Activated naive CD8-positive, alpha-beta T cell (primary cell): ENCODE measurements around the gene PPP1R16B.

Experiments used
- H3K27ac Mint-ChIP-seq: one replicate; pipeline ENCODE4 v1.8.0; 2021; ENCODE audit warnings: mixed read lengths
- H3K27me3 Mint-ChIP-seq: one replicate; pipeline ENCODE4 v1.8.0; 2021; ENCODE audit warnings: mixed read lengths
- H3K36me3 Mint-ChIP-seq: one replicate; pipeline ENCODE4 v1.8.0; 2021; ENCODE audit warnings: mixed read lengths
- H3K4me1 Mint-ChIP-seq: one replicate; pipeline ENCODE4 v1.8.0; 2021; ENCODE audit warnings: low read depth, mixed read lengths
- H3K4me3 Mint-ChIP-seq: one replicate; pipeline ENCODE4 v1.8.0; 2021; ENCODE audit warnings: mild to moderate bottlenecking, mixed read lengths
- H3K9me3 Mint-ChIP-seq: one replicate; pipeline ENCODE4 v1.8.0; 2021; ENCODE audit warnings: low read depth, mixed read lengths

Gene PPP1R16B

GRCh38 chr20:38892091-38892981 lies 86.8 kb downstream of the PPP1R16B start:
- H3K4me3 Mint-ChIP-seq, result no peak overlapping the region
- peak overlapping the region; percentile 91 for H3K27ac Mint-ChIP-seq
- H3K27me3 Mint-ChIP-seq, result no peaks in the 10 kb centered on the region
- peaks cover 2% of the 10 kb centered on the region for H3K36me3 Mint-ChIP-seq
- H3K4me1 Mint-ChIP-seq, result peaks cover 34% of the 10 kb centered on the region
- H3K9me3 Mint-ChIP-seq, result no peaks in the 10 kb centered on the region

GRCh38 chr20:38893056-38893564 lies 87.6 kb downstream of the PPP1R16B start:
- Mint-ChIP-seq H3K4me3 (peak overlapping the region; percentile 45), H3K27ac (peak overlapping the region; percentile 91), H3K4me1 (peaks cover 34% of the 10 kb centered on the region), H3K9me3 (no peaks in the 10 kb centered on the region), H3K27me3 (no peaks in the 10 kb centered on the region), H3K36me3 (peaks cover 6% of the 10 kb centered on the region)

- Mint-ChIP-seq H3K4me3 (peak overlapping the region; percentile 45), H3K27ac (peak overlapping the region; percentile 91), H3K9me3 (no peaks in the 10 kb centered on the region), H3K4me1 (peaks cover 34% of the 10 kb centered on the region), H3K36me3 (peaks cover 6% of the 10 kb centered on the region), H3K27me3 (no peaks in the 10 kb centered on the region)
Observed at GRCh38 chr20:38893565-38894090, 88.1 kb downstream of the PPP1R16B start.

GRCh38 chr20:38894091-38894847 lies 88.8 kb downstream of the PPP1R16B start:
- Mint-ChIP-seq H3K36me3 (peaks cover 6% of the 10 kb centered on the region), H3K4me1 (peaks cover 33% of the 10 kb centered on the region), H3K27ac (peak overlapping the region; percentile 66), H3K9me3 (no peaks in the 10 kb centered on the region), H3K27me3 (no peaks in the 10 kb centered on the region), H3K4me3 (peak overlapping the region; percentile 38)

GRCh38 chr20:38895098-38895949 lies 89.8 kb downstream of the PPP1R16B start:
- no peaks in the 10 kb centered on the region for H3K27me3 Mint-ChIP-seq
- no peak overlapping the region for H3K27ac Mint-ChIP-seq
- peaks cover 4% of the 10 kb centered on the region for H3K36me3 Mint-ChIP-seq
- no peak overlapping the region for H3K4me3 Mint-ChIP-seq
- H3K9me3 Mint-ChIP-seq, result no peaks in the 10 kb centered on the region
- peaks cover 28% of the 10 kb centered on the region for H3K4me1 Mint-ChIP-seq

GRCh38 chr20:38896009-38896594 lies 90.6 kb downstream of the PPP1R16B start:
- H3K4me3 Mint-ChIP-seq, result no peak overlapping the region
- no peak overlapping the region for H3K27ac Mint-ChIP-seq
- H3K27me3 Mint-ChIP-seq, result no peaks in the 10 kb centered on the region
- H3K9me3 Mint-ChIP-seq, result no peaks in the 10 kb centered on the region
- peaks cover 7% of the 10 kb centered on the region for H3K36me3 Mint-ChIP-seq
- peaks cover 23% of the 10 kb centered on the region for H3K4me1 Mint-ChIP-seq

GRCh38 chr20:38897267-38897666 lies 91.8 kb downstream of the PPP1R16B start:
- Mint-ChIP-seq H3K27ac (no peak overlapping the region), H3K4me3 (no peak overlapping the region), H3K9me3 (no peaks in the 10 kb centered on the region), H3K4me1 (peaks cover 21% of the 10 kb centered on the region), H3K27me3 (no peaks in the 10 kb centered on the region), H3K36me3 (peaks cover 12% of the 10 kb centered on the region)

- Mint-ChIP-seq H3K27ac (no peak overlapping the region), H3K4me3 (no peak overlapping the region), H3K27me3 (no peaks in the 10 kb centered on the region), H3K36me3 (peaks cover 30% of the 10 kb centered on the region), H3K4me1 (no peaks in the 10 kb centered on the region), H3K9me3 (no peaks in the 10 kb centered on the region)
Observed at GRCh38 chr20:38900606-38901005, 95.1 kb downstream of the PPP1R16B start.

GRCh38 chr20:38902601-38903000 lies 97.1 kb downstream of the PPP1R16B start:
- Mint-ChIP-seq H3K9me3 (no peaks in the 10 kb centered on the region), H3K27me3 (no peaks in the 10 kb centered on the region), H3K36me3 (peaks cover 38% of the 10 kb centered on the region), H3K27ac (no peak overlapping the region), H3K4me3 (no peak overlapping the region), H3K4me1 (no peaks in the 10 kb centered on the region)

- no peak overlapping the region for H3K27ac Mint-ChIP-seq
- no peaks in the 10 kb centered on the region for H3K9me3 Mint-ChIP-seq
- no peak overlapping the region for H3K4me3 Mint-ChIP-seq
- H3K36me3 Mint-ChIP-seq, result peaks cover 37% of the 10 kb centered on the region
- no peaks in the 10 kb centered on the region for H3K27me3 Mint-ChIP-seq
- H3K4me1 Mint-ChIP-seq, result no peaks in the 10 kb centered on the region
Observed at GRCh38 chr20:38903335-38903734, 97.8 kb downstream of the PPP1R16B start.

- H3K27ac Mint-ChIP-seq, result peak overlapping the region; percentile 66
- no peaks in the 10 kb centered on the region for H3K27me3 Mint-ChIP-seq
- no peak overlapping the region for H3K4me3 Mint-ChIP-seq
- no peaks in the 10 kb centered on the region for H3K9me3 Mint-ChIP-seq
- H3K36me3 Mint-ChIP-seq, result peaks cover 37% of the 10 kb centered on the region
- H3K4me1 Mint-ChIP-seq, result no peaks in the 10 kb centered on the region
Observed at GRCh38 chr20:38905375-38905774, 99.9 kb downstream of the PPP1R16B start.

GRCh38 chr20:38907918-38908677 lies 102.6 kb downstream of the PPP1R16B start:
- Mint-ChIP-seq H3K27me3 (no peaks in the 10 kb centered on the region), H3K9me3 (no peaks in the 10 kb centered on the region), H3K27ac (no peak overlapping the region), H3K36me3 (peaks cover 28% of the 10 kb centered on the region), H3K4me3 (no peak overlapping the region), H3K4me1 (no peaks in the 10 kb centered on the region)

GRCh38 chr20:38915355-38915754 lies 109.9 kb downstream of the PPP1R16B start:
- peak overlapping the region; percentile 28 for H3K27ac Mint-ChIP-seq
- no peak overlapping the region for H3K4me3 Mint-ChIP-seq
- H3K4me1 Mint-ChIP-seq, result no peaks in the 10 kb centered on the region
- H3K27me3 Mint-ChIP-seq, result no peaks in the 10 kb centered on the region
- peaks cover 5% of the 10 kb centered on the region for H3K36me3 Mint-ChIP-seq
- H3K9me3 Mint-ChIP-seq, result no peaks in the 10 kb centered on the region
